ENCODE measurements around the gene BHLHE40. TPM values are rescaled to one million over a fixed set of nuclear protein-coding genes. Genes with fewer than 3 reads are reported as not detected.

Gene BHLHE40
- total and polyA plus RNA-seq, 2 of the 13 experiments (the other 11 are each of a cell fraction or from before 2014, with no cell fraction given): 1.8 to 51.0 TPM

DNA sequence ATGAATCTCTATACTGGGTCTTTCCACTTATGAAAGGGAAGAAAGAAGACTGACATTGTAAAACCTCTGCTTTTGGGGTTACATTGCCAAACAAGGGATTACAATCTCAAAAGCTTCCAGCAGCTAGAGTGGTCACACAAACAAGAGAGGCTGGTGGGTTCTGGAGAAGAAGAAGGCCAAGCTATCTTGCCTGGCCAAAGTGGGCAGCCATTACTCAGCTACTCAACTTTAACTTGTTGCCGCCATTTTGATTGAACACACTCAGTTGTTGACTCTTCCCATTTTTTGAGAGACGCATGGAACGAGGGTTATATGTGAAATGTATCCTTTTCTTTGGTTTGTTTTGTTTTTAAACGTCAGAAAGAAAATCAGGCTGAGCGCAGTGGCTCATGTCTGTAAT, 50.9 kb downstream of the BHLHE40 start:
- no peak overlapping the region for H3K4me2 ChIP-seq (ENCODE audit: low read depth, low read length)

More for the DNA sequence above, 50.9 kb downstream of the BHLHE40 start:
- ATAC-seq (no peak), FAIRE-seq (no peak), DNase-seq (ENCODE audit: low spot score) (no peak)
- H3K27ac ChIP-seq (ENCODE audit: extremely low read length, insufficient read depth, low read length): no peak overlapping the region
- peaks cover 20% of the 10 kb centered on the region for H3K4me1 ChIP-seq (ENCODE audit: insufficient read depth, low read length)
- H3K36me3 ChIP-seq (replicated peaks in 1 of 2; ENCODE audit: control insufficient read depth in 1 of 2, insufficient read depth in 2 of 2, low read length in 2 of 2): no peaks in the 10 kb centered on the region
- POLR2A ChIA-PET: interaction anchor here (1.1 kb wide), 1 partner anchor 51 kb away, joined by 3 read pairs; the partner anchor contains the start of gene BHLHE40
- in situ Hi-C loops (cut with HindIII; ENCODE audit: extremely low pct_ligation_motif_present, low pct_unique_long_range_greater_than_20kb) (no loop called here), intact Hi-C loops (cut with micrococcal nuclease; ENCODE audit: unreplicated experiment) (no loop called here)
- H3K4me3 ChIP-seq (replicated peaks in 1 of 3; ENCODE audit: insufficient read depth in 1 of 3, low read depth in 2 of 3, low read length in 3 of 3): no peak overlapping the region
- TF ChIP-seq KLF15 (CRISPR knock-in tag; IDR thresholded peaks at IDR 0.05; ENCODE audit: borderline replicate concordance) (no peak), EEA1 (CRISPR knock-in tag; IDR thresholded peaks at IDR 0.05; ENCODE audit: borderline replicate concordance) (no peak), SNAPC4 (CRISPR knock-in tag; IDR thresholded peaks at IDR 0.05) (no peak), IKZF1 (IDR thresholded peaks at IDR 0.05) (no peak), YEATS2 (CRISPR knock-in tag; IDR thresholded peaks at IDR 0.05; ENCODE audit: borderline replicate concordance) (no peak)
- no TSS peak for BruUV-seq (replicated peaks)
- H4K20me1 ChIP-seq (ENCODE audit: insufficient read depth, low read length): no peaks in the 10 kb centered on the region
- no peaks in the 10 kb centered on the region for H3K79me2 ChIP-seq (ENCODE audit: insufficient read depth, low read length)
- H3K27me3 ChIP-seq (ENCODE audit: control insufficient read depth in 1 of 2, insufficient read depth in 2 of 2, low read length in 2 of 2): peaks cover 0 to 8% of the 10 kb centered on the region in 2 experiments; a peak in 1 of 5 replicates
- H3K9ac ChIP-seq (ENCODE audit: insufficient read depth, low read depth, low read length): no peak overlapping the region
- H3K9me3 ChIP-seq (ENCODE audit: low read length): no peaks in the 10 kb centered on the region
- 77% methylated on average over 5 of the region's 5 CpGs for WGBS (ENCODE audit: low lambda C conversion rate)
- CTCF ChIA-PET (ENCODE audit: low intra/inter-chr PET ratio, low total read pairs): no interaction called here
- H2AFZ ChIP-seq (ENCODE audit: low read length): no peak overlapping the region
